GM12878 (cell line): ENCODE data around the gene KRT6B. TPM values are rescaled to one million over a fixed set of nuclear protein-coding genes. Genes with fewer than 3 reads are reported as not detected.

ENCODE experiments used
- ETV6 ChIP-seq, 2 experiments: fragments of 450-650 bp in 1 of 2; IDR thresholded peaks in 1 of 2; conservative IDR thresholded peaks in 1 of 2; 2 replicates each; pipeline ENCODE4 v1.6.1; 2014; ENCODE audit warnings: antibody characterized with exemption in 1 of 2, borderline replicate concordance in 1 of 2, low read depth in 1 of 2, mild to moderate bottlenecking in 1 of 2, moderate library complexity in 1 of 2
- GATAD2B ChIP-seq: fragments of 450-650 bp; conservative IDR thresholded peaks from 2 replicates; pipeline ENCODE4 v1.6.1; 2017; ENCODE audit warnings: low read depth, mild to moderate bottlenecking, moderate library complexity
- ZBTB40 ChIP-seq: fragments of 450-650 bp; IDR thresholded peaks from 2 replicates; pipeline ENCODE4 v1.6.1; 2016; ENCODE audit warnings: mild to moderate bottlenecking, moderate library complexity, borderline replicate concordance
- polyA plus RNA-seq, 11 experiments: library from polyadenylated mRNA; depleted of rRNA in 4 of 11; unstranded in 6 of 11; stranded (reverse) in 5 of 11; fragments of >200 nt; fragmentation: Nextera tagmentation in 4 of 11; fragmentation: Illumina TruSeq in 1 of 11; extraction: Ambion mirVana in 4 of 11; extraction: Trizol in 1 of 11; gene quantifications; 1 replicate in 1 of 11; 2 replicates in 10 of 11; pipeline versions ENCODE4 v1.2.1 to v1.2.3, GENCODE V29; 2011 to 2016; ENCODE audit warnings: inconsistent platforms in 2 of 11, missing spikeins in 2 of 11, low read depth in 1 of 11
- total RNA-seq, 4 experiments: library from RNA; depleted of rRNA in 3 of 4; stranded (reverse); fragments of >200 nt in 3 of 4; fragmentation: Illumina TruSeq in 1 of 4; extraction: Trizol in 1 of 4; gene quantifications; 2 replicates each; pipeline versions ENCODE4 v1.2.1 to v1.2.3, GENCODE V29; 2013 to 2021
- TF ChIP-seq, protein P1 (sequence below): fragments of 450-650 bp; IDR thresholded peaks from 2 replicates; pipeline ENCODE4 v1.6.1; 2018; ENCODE audit warnings: mild to moderate bottlenecking, low read depth, moderate library complexity; ENCODE audit not compliant: partially characterized antibody
- TF ChIP-seq, protein P2 (sequence below): fragments of 450-650 bp; IDR thresholded peaks from 2 replicates; pipeline ENCODE4 v1.6.1; 2018; ENCODE audit warnings: borderline replicate concordance, mild to moderate bottlenecking; ENCODE audit not compliant: partially characterized antibody

The KRT6B gene
- total and polyA plus RNA-seq, 10 of the 15 experiments (the other 5 are each of a cell fraction or from before 2014, with no cell fraction given) = 0.07 TPM; not detected in 9

- TF ChIP-seq, protein P1, sequence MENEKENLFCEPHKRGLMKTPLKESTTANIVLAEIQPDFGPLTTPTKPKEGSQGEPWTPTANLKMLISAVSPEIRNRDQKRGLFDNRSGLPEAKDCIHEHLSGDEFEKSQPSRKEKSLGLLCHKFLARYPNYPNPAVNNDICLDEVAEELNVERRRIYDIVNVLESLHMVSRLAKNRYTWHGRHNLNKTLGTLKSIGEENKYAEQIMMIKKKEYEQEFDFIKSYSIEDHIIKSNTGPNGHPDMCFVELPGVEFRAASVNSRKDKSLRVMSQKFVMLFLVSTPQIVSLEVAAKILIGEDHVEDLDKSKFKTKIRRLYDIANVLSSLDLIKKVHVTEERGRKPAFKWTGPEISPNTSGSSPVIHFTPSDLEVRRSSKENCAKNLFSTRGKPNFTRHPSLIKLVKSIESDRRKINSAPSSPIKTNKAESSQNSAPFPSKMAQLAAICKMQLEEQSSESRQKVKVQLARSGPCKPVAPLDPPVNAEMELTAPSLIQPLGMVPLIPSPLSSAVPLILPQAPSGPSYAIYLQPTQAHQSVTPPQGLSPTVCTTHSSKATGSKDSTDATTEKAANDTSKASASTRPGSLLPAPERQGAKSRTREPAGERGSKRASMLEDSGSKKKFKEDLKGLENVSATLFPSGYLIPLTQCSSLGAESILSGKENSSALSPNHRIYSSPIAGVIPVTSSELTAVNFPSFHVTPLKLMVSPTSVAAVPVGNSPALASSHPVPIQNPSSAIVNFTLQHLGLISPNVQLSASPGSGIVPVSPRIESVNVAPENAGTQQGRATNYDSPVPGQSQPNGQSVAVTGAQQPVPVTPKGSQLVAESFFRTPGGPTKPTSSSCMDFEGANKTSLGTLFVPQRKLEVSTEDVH = no peak
- TF ChIP-seq GATAD2B (no peak), ZBTB40 (no peak), ETV6 (conservative IDR thresholded peaks at IDR 0.05 in 1 of 2, IDR thresholded peaks at IDR 0.05 in 1 of 2; ENCODE audit: borderline replicate concordance in 1 of 2, low read depth in 1 of 2) (no peak)
- TF ChIP-seq, protein P2, sequence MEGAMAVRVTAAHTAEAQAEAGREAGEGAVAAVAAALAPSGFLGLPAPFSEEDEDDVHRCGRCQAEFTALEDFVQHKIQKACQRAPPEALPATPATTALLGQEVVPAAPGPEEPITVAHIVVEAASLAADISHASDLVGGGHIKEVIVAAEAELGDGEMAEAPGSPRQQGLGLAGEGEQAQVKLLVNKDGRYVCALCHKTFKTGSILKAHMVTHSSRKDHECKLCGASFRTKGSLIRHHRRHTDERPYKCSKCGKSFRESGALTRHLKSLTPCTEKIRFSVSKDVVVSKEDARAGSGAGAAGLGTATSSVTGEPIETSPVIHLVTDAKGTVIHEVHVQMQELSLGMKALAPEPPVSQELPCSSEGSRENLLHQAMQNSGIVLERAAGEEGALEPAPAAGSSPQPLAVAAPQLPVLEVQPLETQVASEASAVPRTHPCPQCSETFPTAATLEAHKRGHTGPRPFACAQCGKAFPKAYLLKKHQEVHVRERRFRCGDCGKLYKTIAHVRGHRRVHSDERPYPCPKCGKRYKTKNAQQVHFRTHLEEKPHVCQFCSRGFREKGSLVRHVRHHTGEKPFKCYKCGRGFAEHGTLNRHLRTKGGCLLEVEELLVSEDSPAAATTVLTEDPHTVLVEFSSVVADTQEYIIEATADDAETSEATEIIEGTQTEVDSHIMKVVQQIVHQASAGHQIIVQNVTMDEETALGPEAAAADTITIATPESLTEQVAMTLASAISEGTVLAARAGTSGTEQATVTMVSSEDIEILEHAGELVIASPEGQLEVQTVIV = no peak
These were observed 28.9 kb downstream of the KRT6B start (continued) for GRCh38 chr12:52423035-52423434.
